Activated CD4-positive, CD25-positive, alpha-beta regulatory T cell treated with anti-CD3 and anti-CD28 coated beads, Interleukin-2, amount 50 U/mL, for 24 hours (primary cell): ENCODE results near the gene TMEM18.

Experiments used
- ATAC-seq, 2 donors: fragments of 150-1000 bp; cut with Tn5 transposase; one replicate each; pipeline ENCODE4 v1.10.0; 2021; ENCODE audit warnings: mild to moderate bottlenecking in 1 of 2, moderate library complexity in 1 of 2

Gene TMEM18

DNA sequence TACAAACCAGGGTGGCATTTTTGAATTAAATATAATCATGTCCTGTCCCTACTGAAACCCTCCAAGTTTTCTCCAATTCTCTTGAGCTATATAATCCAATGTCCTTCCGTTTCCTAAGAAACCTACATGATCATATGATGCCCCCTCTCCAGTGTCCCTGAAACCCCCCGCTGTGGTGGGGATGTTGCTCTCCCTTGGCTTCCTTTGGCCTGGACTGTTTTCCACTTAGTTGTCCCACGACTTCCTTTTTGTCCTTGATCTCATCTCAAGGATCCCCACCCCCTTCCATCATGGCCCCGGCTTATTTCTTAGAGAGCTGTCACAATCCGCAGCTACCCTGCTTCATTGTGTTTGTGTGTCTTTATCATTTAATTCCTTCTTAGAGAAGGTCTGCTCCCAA lies 43.8 kb downstream of the TMEM18 start:
- no peak for ATAC-seq

DNA sequence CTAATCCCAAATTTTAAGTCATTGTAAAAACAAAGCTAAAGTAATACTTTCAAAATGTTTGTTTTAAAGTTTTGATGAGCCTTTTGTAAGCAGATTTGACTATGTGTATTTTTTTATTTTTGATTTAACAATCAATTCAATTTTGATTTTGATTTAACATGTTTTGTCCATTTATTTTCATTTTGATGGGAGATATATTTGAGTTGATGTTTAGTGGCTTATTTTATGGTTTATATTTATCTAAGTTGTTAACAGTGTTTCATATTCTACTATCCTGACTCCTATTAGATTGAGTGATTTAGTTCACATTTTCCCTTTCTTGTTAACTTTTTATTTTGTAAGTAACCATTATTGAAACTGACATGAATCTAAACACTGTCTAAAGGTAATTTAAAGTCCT lies 44.7 kb downstream of the TMEM18 start:
- ATAC-seq: no peak

- no peak for ATAC-seq
These were observed 45.5 kb downstream of the TMEM18 start for GRCh38 chr2:631741-632140.

DNA sequence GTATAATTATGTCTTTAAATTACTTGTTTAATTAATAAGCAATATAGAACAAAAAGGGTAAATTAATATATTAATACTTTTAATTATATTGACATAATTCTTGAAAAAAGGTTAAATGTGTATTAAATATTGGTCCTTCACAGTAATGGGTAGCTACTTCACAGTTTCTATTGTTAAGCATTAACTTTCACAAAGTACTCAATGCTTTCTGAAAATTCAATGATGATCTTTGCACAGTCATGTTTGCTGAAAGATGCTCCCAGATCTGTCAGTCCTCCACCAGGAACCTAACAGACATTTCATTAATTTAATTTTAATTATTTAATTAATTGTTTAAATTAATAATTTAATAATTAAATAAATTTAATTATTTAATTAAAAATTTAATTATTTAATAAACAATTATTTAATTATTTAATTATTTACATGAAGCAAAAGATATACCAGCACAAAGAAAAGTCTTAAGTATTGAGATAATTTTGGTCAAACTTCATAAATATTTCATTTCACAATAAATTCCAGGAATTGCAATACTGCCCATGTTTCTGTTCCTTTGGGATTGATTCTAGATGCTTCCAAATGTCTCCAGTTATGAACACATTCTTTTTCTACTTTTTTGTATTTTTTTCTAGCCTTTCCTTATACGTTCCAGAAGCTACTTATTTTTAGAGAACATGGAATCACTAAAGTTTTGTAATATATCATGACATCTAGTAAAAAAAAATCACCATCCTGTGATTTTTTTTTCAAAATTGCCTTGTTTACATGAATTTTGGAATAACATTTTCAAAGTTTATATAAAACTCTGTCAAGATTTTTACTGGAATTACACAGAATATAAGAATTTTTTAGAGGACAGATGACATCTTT lies 46.5 kb downstream of the TMEM18 start:
- no peak for ATAC-seq

GRCh38 chr2:629961-630360 lies 47.2 kb downstream of the TMEM18 start:
- ATAC-seq: no peak

GRCh38 chr2:628651-629050 lies 48.6 kb downstream of the TMEM18 start:
- ATAC-seq: no peak

GRCh38 chr2:627926-628560 lies 49.2 kb downstream of the TMEM18 start:
- ATAC-seq: no peak

DNA sequence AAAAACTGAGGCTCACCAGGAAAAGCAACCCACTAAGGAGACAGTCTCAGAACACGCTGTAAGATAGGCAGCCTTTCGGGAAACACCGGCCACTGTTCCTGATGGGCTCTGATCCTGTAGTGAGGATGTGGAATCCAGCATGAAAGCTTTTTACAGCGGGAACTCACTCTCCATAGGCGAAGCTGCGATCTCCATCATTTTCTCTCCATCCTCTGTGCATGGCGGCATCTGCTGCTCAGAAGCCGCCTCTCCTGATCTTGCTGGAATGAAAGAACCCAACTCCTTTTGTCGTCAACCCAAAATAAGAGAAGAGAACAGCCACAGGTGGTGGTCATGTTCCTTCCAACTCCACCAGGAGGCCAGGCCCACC lies 49.9 kb downstream of the TMEM18 start:
- ATAC-seq: no peak

DNA sequence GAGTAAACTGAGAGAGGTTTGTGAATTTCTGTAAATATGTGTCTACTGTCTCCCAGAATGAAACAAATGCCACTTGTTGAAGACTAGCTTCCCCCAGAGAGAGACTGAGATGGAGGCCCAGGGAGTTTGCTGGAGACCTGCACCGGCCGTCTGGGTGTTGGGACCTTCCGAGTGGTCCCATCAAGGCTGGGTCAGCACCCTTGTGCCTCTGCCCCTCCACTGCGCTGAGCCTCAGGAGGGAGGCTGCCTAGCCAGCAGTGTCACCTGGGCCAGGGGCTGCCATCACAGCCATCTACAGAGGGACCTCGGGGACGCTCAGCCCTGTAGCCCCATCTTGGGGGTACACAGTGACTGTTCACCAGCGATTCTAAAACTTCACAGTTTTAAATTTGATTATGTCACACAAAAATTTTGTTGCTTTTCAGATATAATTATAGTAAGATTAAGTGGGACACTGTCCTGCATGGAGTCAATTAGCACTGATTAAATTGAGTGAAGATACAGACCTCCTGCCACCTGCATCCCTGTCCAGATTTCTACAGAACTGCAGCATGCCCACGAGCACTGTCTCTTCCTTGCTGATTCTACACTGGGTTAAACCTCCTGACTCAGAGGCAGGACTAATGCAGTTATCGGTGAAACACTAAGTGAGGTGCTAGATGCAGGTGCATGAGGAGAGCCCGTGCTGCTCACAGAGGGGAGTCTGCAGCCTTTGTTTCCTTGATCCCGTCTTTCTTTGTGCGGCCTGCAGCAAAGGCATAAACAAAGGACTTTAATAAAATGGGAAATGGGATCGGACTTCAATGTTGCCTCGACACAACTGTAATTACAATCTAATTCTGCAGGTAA lies 50.5 kb downstream of the TMEM18 start:
- no peak for ATAC-seq

GRCh38 chr2:625415-626333 lies 51.5 kb downstream of the TMEM18 start:
- no peak for ATAC-seq

DNA sequence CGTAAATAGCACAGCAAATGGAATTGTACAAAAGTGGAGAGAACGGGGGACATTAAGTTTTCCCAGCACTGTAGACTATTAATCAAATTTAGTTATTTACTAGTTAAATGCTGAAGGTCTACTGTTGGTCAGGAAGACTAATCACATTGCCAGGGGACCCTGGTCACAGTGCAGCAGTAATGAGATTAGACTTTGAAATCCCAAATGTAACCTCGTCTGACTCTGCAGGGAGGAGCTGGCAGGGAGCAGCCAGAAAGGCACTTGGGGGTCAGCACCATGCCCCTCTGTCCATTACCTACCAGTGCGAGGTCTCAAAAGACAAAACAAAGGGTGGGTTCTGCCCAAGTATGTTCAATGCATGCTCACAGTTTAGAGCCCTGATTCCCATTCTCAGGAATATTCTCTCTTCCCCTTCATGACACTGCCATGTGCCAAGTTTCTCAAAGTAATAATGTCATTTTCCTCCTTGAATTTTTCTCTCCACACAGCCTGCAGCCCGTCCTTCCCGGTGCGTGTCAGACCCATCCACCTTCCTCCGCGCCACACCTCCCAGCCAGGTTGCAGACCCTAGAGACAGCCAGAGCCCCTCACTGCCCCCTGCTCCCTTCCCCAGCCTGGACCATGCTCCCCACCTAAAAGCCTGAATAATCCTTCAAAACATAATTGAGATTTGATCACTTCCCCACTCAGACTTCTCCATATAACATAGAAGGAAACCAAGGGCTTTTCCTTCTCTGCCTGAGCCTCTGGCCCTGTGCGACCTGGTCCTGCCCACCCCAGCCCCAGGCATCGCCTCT lies 52.5 kb downstream of the TMEM18 start:
- no peak for ATAC-seq

DNA sequence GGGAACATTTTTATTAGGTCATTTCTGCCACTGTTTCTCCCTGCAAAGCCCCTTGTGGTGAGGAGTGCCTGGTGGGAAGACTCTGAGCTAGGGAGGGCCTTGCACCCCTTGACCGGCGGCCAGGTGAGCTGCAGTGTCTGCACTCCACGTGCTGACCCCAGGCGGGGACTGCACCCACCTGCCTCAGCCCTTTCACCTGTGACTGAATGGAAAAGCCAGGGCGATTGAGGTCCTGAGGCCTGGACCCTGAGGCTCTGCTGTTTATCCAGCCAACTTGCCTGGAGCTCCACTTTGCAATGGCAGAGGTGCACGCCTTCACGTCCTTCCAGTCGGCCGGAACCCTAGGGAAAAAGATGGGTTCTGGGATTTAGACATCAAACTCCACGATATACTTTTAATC lies 53.1 kb downstream of the TMEM18 start:
- no peak for ATAC-seq

DNA sequence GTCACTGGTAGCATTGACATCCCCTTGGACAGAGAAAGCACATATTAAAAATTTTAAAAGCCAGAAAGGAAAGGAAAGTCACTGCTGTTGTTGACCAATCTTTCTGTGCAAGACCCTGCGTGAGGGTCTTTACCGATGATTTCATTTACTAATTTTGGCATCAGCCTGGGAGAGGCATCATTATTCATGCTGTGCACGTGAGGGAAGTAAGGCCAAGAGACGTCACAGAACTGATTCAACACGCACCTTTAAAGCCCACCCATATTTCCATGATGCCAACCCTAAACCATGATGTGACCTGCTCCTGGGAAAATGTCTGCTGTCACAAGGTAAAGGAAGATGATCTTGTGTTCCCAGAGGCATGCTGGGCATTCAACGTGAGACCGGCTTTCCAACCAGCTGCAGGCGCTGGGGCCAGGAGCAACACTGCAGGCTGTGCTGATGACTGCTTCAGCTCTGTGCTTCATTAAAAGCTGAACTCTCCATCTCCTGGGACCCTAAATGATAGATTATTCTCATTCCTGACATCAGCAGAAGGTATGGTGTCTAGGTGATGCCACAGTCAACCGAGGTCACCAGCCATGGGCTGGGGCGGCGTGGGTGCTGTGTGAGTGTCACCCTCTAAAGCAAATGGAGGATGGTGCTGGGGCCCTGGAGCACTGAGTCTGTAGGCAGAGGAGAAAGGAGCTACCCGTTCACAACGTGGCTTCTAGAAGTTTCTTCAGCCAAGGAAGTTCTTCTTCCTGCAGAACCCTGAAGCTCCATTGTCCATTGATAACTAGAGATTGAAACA lies 53.9 kb downstream of the TMEM18 start:
- ATAC-seq: no peak

- ATAC-seq: no peak
These were observed 54.8 kb downstream of the TMEM18 start for GRCh38 chr2:622357-622756.

DNA sequence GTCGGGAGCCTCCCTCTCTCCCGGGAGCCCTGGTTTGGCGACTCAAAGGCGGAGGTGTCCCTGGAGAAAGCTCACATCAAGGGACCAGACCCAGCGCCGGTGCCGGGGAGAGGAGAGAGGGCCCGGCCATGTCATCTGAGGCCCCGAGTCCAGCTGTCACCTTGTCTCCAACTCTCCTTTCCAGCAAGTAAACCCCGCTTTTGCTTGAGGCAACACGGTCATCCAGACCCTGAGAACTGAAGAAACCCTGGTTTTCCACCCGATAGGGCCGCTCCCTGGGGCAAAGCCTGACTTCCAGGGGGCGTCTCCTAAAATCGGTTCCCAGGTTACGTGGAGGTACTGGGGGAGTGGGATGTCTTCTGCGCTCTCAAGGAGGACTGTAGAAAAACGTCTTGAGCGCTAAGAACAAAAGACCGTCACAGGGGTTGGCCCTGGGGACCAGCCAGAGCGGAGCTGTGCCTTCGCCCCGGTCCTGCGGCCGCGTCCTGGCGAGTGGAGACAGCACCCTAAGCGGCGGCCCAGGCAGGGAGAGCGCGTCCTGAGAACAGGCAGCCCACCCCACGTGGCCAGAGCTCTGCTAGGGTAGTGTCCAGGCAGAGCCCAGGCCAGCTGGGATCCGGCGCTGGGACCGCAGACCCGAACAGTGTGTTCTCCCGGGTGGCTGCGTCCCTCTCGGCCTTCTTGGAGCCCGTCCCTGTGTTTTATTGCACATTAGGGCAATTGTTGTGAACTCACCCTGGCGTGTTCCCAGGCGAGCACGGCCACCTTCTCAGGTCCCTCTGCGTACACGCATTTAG lies 55.7 kb downstream of the TMEM18 start:
- no peak for ATAC-seq

GRCh38 chr2:620471-621302 lies 56.5 kb downstream of the TMEM18 start:
- ATAC-seq: no peak

DNA sequence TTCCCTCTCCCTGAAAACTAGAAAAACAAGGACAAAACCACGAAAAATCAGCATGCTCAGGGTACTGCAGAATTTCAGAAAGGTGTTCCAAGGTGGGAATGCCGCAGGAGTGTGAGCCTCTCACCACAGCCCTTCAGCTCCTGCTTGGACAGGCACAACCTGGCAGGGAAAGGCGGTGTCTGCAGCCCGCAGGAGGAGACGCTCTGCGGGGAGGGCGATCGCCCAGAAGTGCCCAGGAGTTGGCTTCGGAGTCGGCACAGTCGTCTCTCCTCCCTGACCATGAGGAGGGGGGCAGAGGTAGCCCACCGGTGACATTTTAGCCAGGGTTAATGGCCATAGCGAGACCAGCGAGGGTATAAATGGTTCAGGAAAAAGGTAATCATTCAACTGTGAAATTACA lies 57.2 kb downstream of the TMEM18 start:
- ATAC-seq: no peak

- ATAC-seq: no peak
These were observed 58.7 kb downstream of the TMEM18 start for GRCh38 chr2:618422-618990.

GRCh38 chr2:618005-618404 lies 59.2 kb downstream of the TMEM18 start:
- ATAC-seq: no peak
